ENCODE measurements around the gene OCA2. TPM values are rescaled to one million over a fixed set of nuclear protein-coding genes. Genes with fewer than 3 reads are reported as not detected.
A peak's percentile ranks its signal among the peaks of the same experiment; 100 is the strongest.

The OCA2 gene
- total RNA-seq, 1 donor from 2014 or later = 0.26 TPM

- no peak for DNase-seq (ENCODE audit: low read depth)
- FAIRE-seq = no peak
- TF ChIP-seq CTCF (IDR thresholded peaks at IDR 0.05; ENCODE audit: insufficient read depth, low read length, severe bottlenecking) = no peak
- Histone ChIP-seq H3K36me3 (ENCODE audit: control insufficient read depth, insufficient read depth, low read length) (no peaks in the 10 kb centered on the region), H3K27me3 (ENCODE audit: control insufficient read depth, insufficient read depth, low read length) (no peaks in the 10 kb centered on the region), H3K4me3 (ENCODE audit: low read depth, low read length) (no peak overlapping the region)
Measured at GRCh38 chr15:27902680-27903385, 196.3 kb downstream of the OCA2 start.

GRCh38 chr15:27899583-27900285 lies 199.4 kb downstream of the OCA2 start:
- Histone ChIP-seq H3K36me3 (ENCODE audit: control insufficient read depth, insufficient read depth, low read length) (no peaks in the 10 kb centered on the region), H3K27me3 (ENCODE audit: control insufficient read depth, insufficient read depth, low read length) (no peaks in the 10 kb centered on the region), H3K4me3 (ENCODE audit: low read depth, low read length) (no peak overlapping the region)
- TF ChIP-seq CTCF (IDR thresholded peaks at IDR 0.05; ENCODE audit: insufficient read depth, low read length, severe bottlenecking) = no peak
- no peak for DNase-seq (ENCODE audit: low read depth)
- no peak for FAIRE-seq

- no peak for FAIRE-seq
Measured at GRCh38 chr15:27897481-27897880, 201.6 kb downstream of the OCA2 start.

GRCh38 chr15:27894645-27895044 lies 204.5 kb downstream of the OCA2 start:
- no peak for FAIRE-seq
- TF ChIP-seq CTCF (IDR thresholded peaks at IDR 0.05; ENCODE audit: insufficient read depth, low read length, severe bottlenecking) = no peak
- Histone ChIP-seq H3K4me3 (ENCODE audit: low read depth, low read length) (no peak overlapping the region), H3K36me3 (ENCODE audit: control insufficient read depth, insufficient read depth, low read length) (no peaks in the 10 kb centered on the region), H3K27me3 (ENCODE audit: control insufficient read depth, insufficient read depth, low read length) (no peaks in the 10 kb centered on the region)
- DNase-seq (ENCODE audit: low read depth) = peak; percentile 31

More at GRCh38 chr15:27897481-27897880, 201.6 kb downstream of the OCA2 start:
- no peaks in the 10 kb centered on the region for H3K27me3 ChIP-seq (ENCODE audit: control insufficient read depth, insufficient read depth, low read length)
- H3K4me3 ChIP-seq (ENCODE audit: low read depth, low read length) = no peak overlapping the region
- no peaks in the 10 kb centered on the region for H3K36me3 ChIP-seq (ENCODE audit: control insufficient read depth, insufficient read depth, low read length)
- no peak for DNase-seq (ENCODE audit: low read depth)
- TF ChIP-seq CTCF (IDR thresholded peaks at IDR 0.05; ENCODE audit: insufficient read depth, low read length, severe bottlenecking) = no peak

- no peaks in the 10 kb centered on the region for H3K27me3 ChIP-seq (ENCODE audit: control insufficient read depth, insufficient read depth, low read length)
- DNase-seq (ENCODE audit: low read depth) (peak; percentile 85), FAIRE-seq (peak; percentile 36)
- H3K36me3 ChIP-seq (ENCODE audit: control insufficient read depth, insufficient read depth, low read length) = no peaks in the 10 kb centered on the region
- H3K4me3 ChIP-seq (ENCODE audit: low read depth, low read length) = no peak overlapping the region
- no peak for TF ChIP-seq CTCF (IDR thresholded peaks at IDR 0.05; ENCODE audit: insufficient read depth, low read length, severe bottlenecking)
Measured at GRCh38 chr15:27889258-27889657, 209.9 kb downstream of the OCA2 start.
